ENCODE data around the gene ATF1.

The ATF1 gene

GRCh38 chr12:50749459-50749882, 14.4 kb upstream of the ATF1 start:
- Histone ChIP-seq H3K9me3 (ENCODE audit: control insufficient read depth, low read length) (no peaks in the 10 kb centered on the region), H3K79me2 (no peaks in the 10 kb centered on the region), H3K4me2 (ENCODE audit: low read length) (no peak overlapping the region), H3K4me1 (no peaks in the 10 kb centered on the region), H2AFZ (no peak overlapping the region), H3K4me3 (ENCODE audit: low read depth, low read length) (no peak overlapping the region), H3K27ac (no peak overlapping the region), H3K9ac (no peak overlapping the region), H3K36me3 (ENCODE audit: control insufficient read depth, insufficient read depth, low read length) (no peaks in the 10 kb centered on the region), H3K27me3 (ENCODE audit: control insufficient read depth, insufficient read depth, low read length) (no peaks in the 10 kb centered on the region)
- TF ChIP-seq, protein P1, sequence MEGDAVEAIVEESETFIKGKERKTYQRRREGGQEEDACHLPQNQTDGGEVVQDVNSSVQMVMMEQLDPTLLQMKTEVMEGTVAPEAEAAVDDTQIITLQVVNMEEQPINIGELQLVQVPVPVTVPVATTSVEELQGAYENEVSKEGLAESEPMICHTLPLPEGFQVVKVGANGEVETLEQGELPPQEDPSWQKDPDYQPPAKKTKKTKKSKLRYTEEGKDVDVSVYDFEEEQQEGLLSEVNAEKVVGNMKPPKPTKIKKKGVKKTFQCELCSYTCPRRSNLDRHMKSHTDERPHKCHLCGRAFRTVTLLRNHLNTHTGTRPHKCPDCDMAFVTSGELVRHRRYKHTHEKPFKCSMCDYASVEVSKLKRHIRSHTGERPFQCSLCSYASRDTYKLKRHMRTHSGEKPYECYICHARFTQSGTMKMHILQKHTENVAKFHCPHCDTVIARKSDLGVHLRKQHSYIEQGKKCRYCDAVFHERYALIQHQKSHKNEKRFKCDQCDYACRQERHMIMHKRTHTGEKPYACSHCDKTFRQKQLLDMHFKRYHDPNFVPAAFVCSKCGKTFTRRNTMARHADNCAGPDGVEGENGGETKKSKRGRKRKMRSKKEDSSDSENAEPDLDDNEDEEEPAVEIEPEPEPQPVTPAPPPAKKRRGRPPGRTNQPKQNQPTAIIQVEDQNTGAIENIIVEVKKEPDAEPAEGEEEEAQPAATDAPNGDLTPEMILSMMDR (IDR thresholded peaks at IDR 0.05) = no peak

- Histone ChIP-seq H3K27me3 (ENCODE audit: control insufficient read depth, insufficient read depth, low read length) (no peaks in the 10 kb centered on the region), H3K27ac (no peak overlapping the region)
- TF ChIP-seq, protein P1 (IDR thresholded peaks at IDR 0.05) = no peak
Observed at GRCh38 chr12:50750366-50750765, 13.5 kb upstream of the ATF1 start.

DNA sequence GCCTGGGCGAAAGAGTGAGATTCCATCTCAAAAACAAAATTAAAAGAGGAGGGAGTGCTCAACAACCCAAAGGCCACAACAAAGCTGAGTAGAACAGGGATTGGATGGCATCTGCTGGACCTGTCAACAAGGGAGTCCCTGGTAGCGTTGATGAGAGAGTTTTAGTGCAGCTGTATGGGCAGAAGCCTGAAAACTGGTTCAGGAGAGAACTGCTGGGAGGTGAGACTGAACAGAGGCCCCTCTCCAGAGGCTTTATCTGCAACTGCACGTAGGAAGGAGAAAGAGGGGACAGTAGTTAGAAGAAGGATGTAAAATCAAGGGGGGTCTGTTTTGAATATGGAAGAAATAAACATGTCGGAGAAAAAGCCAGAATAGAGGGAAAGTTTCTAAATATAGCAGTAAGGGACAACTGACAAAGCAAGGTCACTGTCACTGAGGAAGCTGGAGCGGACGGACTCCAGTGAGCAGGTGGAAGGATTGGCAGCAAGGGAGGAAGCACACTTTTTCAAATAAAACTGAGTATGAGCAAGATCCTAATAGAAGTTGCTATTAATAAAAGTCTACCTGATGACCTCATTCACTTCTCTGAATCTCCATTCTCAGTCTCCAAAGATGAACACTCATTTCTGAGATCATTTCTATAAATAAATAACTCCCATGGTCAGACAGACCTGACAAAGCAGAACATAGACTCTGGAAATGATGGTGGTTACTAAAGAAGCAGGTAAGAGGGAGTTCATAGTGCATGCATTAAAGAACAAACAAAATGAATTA, 11.8 kb upstream of the ATF1 start:
- H3K9ac ChIP-seq = no peak overlapping the region
- H3K79me2 ChIP-seq = no peaks in the 10 kb centered on the region
- H3K4me1 ChIP-seq = no peaks in the 10 kb centered on the region
- H3K27ac ChIP-seq = no peak overlapping the region
- no peaks in the 10 kb centered on the region for H3K27me3 ChIP-seq (ENCODE audit: control insufficient read depth, insufficient read depth, low read length)
- no peak overlapping the region for H3K4me3 ChIP-seq (ENCODE audit: low read depth, low read length)
- no peak overlapping the region for H2AFZ ChIP-seq
- TF ChIP-seq, protein P1 (IDR thresholded peaks at IDR 0.05) = no peak
- H3K9me3 ChIP-seq (ENCODE audit: control insufficient read depth, low read length) = no peaks in the 10 kb centered on the region
- no peak overlapping the region for H3K4me2 ChIP-seq (ENCODE audit: low read length)
- no peaks in the 10 kb centered on the region for H3K36me3 ChIP-seq (ENCODE audit: control insufficient read depth, insufficient read depth, low read length)

More at GRCh38 chr12:50750366-50750765, 13.5 kb upstream of the ATF1 start:
- H3K4me1 ChIP-seq = no peaks in the 10 kb centered on the region
- no peaks in the 10 kb centered on the region for H3K36me3 ChIP-seq (ENCODE audit: control insufficient read depth, insufficient read depth, low read length)
- no peak overlapping the region for H3K4me3 ChIP-seq (ENCODE audit: low read depth, low read length)
- H3K9ac ChIP-seq = no peak overlapping the region
- H2AFZ ChIP-seq = no peak overlapping the region
- H3K79me2 ChIP-seq = no peaks in the 10 kb centered on the region
- H3K4me2 ChIP-seq (ENCODE audit: low read length) = no peak overlapping the region
- H3K9me3 ChIP-seq (ENCODE audit: control insufficient read depth, low read length) = no peaks in the 10 kb centered on the region

- Histone ChIP-seq H3K36me3 (ENCODE audit: control insufficient read depth, insufficient read depth, low read length) (no peaks in the 10 kb centered on the region), H3K27me3 (ENCODE audit: control insufficient read depth, insufficient read depth, low read length) (no peaks in the 10 kb centered on the region), H3K9me3 (ENCODE audit: control insufficient read depth, low read length) (no peaks in the 10 kb centered on the region), H3K27ac (no peak overlapping the region), H3K79me2 (no peaks in the 10 kb centered on the region), H2AFZ (no peak overlapping the region), H3K4me3 (ENCODE audit: low read depth, low read length) (no peak overlapping the region), H3K4me2 (ENCODE audit: low read length) (no peak overlapping the region), H3K9ac (no peak overlapping the region), H3K4me1 (no peaks in the 10 kb centered on the region)
- TF ChIP-seq, protein P1 (IDR thresholded peaks at IDR 0.05) = no peak
Observed at GRCh38 chr12:50753232-50753769, 10.6 kb upstream of the ATF1 start.

Data from parathyroid adenoma (tissue), 2 donors.